HFFc6 (cell line): ENCODE results near the gene ARHGAP19. TPM values are rescaled to one million over a fixed set of nuclear protein-coding genes. Genes with fewer than 3 reads are reported as not detected.
A peak's percentile ranks its signal among the peaks of the same experiment; 100 is the strongest.

Experiments
- DNase-seq: peaks from one replicate; pipeline ENCODE4 v3.0.0-alpha.2; 2018
- H3K27ac Mint-ChIP-seq: 2 replicates; pipeline ENCODE4 v1.8.0; 2020; ENCODE audit warnings: mild to moderate bottlenecking, mixed read lengths
- H3K27me3 Mint-ChIP-seq: 2 replicates; pipeline ENCODE4 v1.8.0; 2021; ENCODE audit warnings: mild to moderate bottlenecking, moderate library complexity, mixed read lengths; ENCODE audit not compliant: insufficient read depth
- H3K36me3 Mint-ChIP-seq: 2 replicates; pipeline ENCODE4 v1.8.0; 2021; ENCODE audit warnings: low read depth, mixed read lengths
- H3K4me1 Mint-ChIP-seq: 2 replicates; pipeline ENCODE4 v1.8.0; 2020; ENCODE audit warnings: low read depth, mixed read lengths
- H3K4me3 Mint-ChIP-seq: 2 replicates; pipeline ENCODE4 v1.8.0; 2020; ENCODE audit warnings: mild to moderate bottlenecking, moderate library complexity, mixed read lengths
- H3K9me3 Mint-ChIP-seq: 2 replicates; pipeline ENCODE4 v1.8.0; 2020; ENCODE audit warnings: mild to moderate bottlenecking, mixed read lengths
- total RNA-seq, 6 experiments: library from RNA; stranded (reverse); fragmentation: NEBNext Ultra II Directional; extraction: Animal tissue kit (Norgen Biotek cat#: 25700); gene quantifications; 2 replicates in 1 of 6; 3 replicates in 5 of 6; pipeline ENCODE4 v1.2.3, GENCODE V29; 2021
- TF ChIP-seq, protein P1 (sequence below): fragments of 200-600 bp; sonication (generic); IDR thresholded peaks from 2 replicates; pipeline ENCODE4 v1.5.0; 2021; ENCODE audit warnings: antibody characterized with exemption, mild to moderate bottlenecking

Gene ARHGAP19
- total RNA-seq, 6 experiments from 2014 or later, result 5.2 to 12.3 (median 10.2) TPM

DNA sequence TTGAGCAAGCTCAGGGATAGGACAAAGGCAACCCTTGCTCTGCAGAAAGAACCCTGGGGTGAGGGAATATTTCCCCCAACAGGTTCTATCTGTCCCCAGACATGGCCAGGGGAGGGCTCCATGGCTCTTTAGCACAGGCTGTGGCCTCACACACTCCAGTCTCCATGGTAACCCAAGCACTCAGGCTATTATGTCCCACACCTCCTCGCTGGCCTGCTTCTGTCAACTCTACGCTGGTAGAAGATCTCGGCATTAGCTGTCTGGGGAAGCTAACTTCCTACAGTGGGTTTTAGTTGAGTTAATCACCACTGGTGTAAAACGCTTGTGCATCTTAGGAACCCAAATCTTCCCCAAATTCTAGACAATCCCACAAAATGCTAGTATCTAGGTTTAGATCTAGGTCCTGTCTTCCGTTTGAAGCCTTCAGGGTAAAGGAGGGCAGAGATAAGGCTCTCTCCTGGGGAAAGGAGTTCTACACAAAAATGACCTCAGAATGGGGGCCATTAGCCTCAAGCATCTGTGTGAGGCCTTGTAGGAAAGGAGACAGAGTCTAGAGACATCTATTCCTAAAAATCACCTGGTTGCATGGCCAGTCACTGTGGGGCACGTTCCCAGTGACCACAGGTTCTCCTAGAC is 70.0 kb downstream of the ARHGAP19 start:
- no peak for DNase-seq
- Mint-ChIP-seq H3K4me1 (peaks cover 31% of the 10 kb centered on the region), H3K27ac (no peak overlapping the region), H3K27me3 (no peaks in the 10 kb centered on the region; the same call in 1 of the 2 replicates), H3K9me3 (no peaks in the 10 kb centered on the region), H3K4me3 (no peak overlapping the region), H3K36me3 (peaks cover 5% of the 10 kb centered on the region; the same call in 1 of the 2 replicates)
- TF ChIP-seq, protein P1, sequence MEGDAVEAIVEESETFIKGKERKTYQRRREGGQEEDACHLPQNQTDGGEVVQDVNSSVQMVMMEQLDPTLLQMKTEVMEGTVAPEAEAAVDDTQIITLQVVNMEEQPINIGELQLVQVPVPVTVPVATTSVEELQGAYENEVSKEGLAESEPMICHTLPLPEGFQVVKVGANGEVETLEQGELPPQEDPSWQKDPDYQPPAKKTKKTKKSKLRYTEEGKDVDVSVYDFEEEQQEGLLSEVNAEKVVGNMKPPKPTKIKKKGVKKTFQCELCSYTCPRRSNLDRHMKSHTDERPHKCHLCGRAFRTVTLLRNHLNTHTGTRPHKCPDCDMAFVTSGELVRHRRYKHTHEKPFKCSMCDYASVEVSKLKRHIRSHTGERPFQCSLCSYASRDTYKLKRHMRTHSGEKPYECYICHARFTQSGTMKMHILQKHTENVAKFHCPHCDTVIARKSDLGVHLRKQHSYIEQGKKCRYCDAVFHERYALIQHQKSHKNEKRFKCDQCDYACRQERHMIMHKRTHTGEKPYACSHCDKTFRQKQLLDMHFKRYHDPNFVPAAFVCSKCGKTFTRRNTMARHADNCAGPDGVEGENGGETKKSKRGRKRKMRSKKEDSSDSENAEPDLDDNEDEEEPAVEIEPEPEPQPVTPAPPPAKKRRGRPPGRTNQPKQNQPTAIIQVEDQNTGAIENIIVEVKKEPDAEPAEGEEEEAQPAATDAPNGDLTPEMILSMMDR, result no peak

DNA sequence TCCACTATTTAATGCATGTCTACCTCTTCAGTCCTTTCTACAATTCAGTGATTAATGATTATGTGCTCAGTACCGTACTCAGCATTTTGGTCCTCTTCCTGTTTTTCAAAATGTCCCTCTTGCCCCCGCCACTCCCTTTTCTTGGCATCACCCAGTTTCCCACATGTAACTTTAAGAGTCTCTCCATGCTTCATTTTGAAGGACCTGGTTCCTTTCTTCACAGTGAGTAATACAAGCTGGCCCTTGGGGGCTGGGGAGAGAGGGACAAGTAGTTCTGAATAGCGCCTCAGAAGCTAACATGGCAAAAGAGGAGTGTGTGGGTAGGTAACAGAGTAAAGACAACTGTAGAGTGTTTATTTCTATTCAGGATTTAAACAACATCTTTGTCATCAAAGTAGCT is 72.1 kb downstream of the ARHGAP19 start:
- H3K27me3 Mint-ChIP-seq, result no peaks in the 10 kb centered on the region; the same call in 1 of the 2 replicates
- H3K4me1 Mint-ChIP-seq, result peaks cover 37% of the 10 kb centered on the region
- no peak for DNase-seq
- TF ChIP-seq, protein P1, result no peak
- H3K9me3 Mint-ChIP-seq, result no peaks in the 10 kb centered on the region
- H3K36me3 Mint-ChIP-seq, result peaks cover 5% of the 10 kb centered on the region; the same call in 1 of the 2 replicates
- H3K4me3 Mint-ChIP-seq, result no peak overlapping the region
- H3K27ac Mint-ChIP-seq, result no peak overlapping the region

DNA sequence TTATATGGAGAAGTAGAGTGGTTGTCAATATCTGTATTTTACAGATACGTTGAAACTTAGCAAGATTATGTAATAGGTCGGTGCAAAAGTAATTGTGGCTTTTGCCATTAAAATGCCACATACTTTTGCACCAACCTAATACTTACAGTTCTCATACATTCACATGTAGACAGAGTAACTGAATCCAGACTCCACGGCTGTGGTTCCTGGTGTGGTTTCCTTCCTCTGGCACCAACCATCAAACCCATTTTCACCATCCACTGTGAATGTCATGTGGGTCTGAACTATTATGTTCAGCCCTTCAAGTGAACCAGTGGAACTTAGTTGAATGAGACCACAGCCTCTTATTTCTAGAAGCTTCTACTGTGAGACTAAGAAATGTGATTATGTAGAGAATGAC is 75.1 kb downstream of the ARHGAP19 start:
- Mint-ChIP-seq H3K36me3 (peaks cover 5% of the 10 kb centered on the region; the same call in 1 of the 2 replicates), H3K4me1 (peaks cover 28% of the 10 kb centered on the region), H3K9me3 (no peaks in the 10 kb centered on the region), H3K27me3 (no peaks in the 10 kb centered on the region), H3K27ac (peak overlapping the region; percentile 95), H3K4me3 (no peak overlapping the region)
- DNase-seq, result no peak
- TF ChIP-seq, protein P1, result no peak

DNA sequence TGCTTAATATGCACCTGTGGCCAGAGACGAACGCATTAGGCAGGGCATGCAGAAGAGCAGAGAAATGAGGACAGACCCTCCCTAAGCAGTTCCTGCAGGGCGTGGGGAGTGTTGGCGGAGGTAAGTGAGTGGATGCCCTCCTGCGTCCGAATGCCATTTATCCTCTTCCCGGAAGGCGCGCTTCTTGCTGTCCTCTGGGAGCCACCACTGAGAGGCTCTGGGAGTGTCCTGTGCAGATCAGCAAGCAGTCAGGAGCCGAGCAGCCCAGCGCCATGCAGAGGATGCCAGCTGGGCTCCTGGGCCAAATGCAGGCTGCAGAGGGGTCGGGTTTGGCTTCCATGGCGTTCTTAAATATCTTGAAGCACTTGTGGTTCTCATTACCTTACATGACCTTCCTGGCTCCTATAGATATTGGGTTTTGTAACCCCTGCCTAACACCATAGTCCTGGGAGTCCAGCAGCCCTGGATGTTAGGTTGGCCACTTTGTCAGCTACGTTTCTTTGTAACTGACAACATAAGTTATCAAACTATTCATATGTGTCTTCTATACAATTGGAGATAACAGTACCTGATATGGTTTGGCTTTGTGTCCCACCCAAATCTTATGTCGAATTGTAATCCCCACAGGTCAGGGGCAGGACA is 76.7 kb downstream of the ARHGAP19 start:
- Mint-ChIP-seq H3K27ac (no peak overlapping the region), H3K9me3 (no peaks in the 10 kb centered on the region), H3K36me3 (peaks cover 5% of the 10 kb centered on the region; the same call in 1 of the 2 replicates), H3K4me3 (no peak overlapping the region), H3K4me1 (peaks cover 28% of the 10 kb centered on the region), H3K27me3 (peaks cover 2% of the 10 kb centered on the region)
- TF ChIP-seq, protein P1, result no peak
- DNase-seq, result no peak

DNA sequence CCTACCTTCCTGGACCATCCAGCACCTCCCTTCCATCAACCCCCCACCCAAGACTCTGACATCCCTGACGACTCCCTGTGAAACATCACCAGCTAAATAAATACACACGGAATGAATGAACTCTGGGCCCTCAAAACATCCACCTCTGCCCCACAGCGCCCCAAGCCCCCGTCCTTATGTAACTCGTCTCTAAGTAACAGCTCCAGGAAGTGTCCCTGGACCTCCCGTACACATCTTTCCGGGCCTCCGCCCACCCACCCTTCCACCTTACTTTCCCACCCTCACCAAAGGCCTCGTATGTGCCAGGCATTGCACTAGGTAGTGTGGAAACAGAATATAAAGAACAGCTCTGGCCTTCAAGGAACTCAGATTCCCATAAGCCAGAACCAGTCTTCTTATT is 79.0 kb downstream of the ARHGAP19 start:
- Mint-ChIP-seq H3K36me3 (no peaks in the 10 kb centered on the region), H3K27ac (no peak overlapping the region), H3K4me3 (no peak overlapping the region), H3K4me1 (peaks cover 17% of the 10 kb centered on the region), H3K9me3 (no peaks in the 10 kb centered on the region), H3K27me3 (peaks cover 3% of the 10 kb centered on the region)
- no peak for DNase-seq
- TF ChIP-seq, protein P1, result no peak
